HepG2 (cell line): Measurements from ENCODE around the gene BACE1-AS. TPM values are rescaled to one million over a fixed set of nuclear protein-coding genes. Genes with fewer than 3 reads are reported as not detected.

Experiments
- CHD4 ChIP-seq: fragments of 200-600 bp; sonication (generic); IDR thresholded peaks from 2 replicates; pipeline ENCODE4 v1.7.0; 2017; ENCODE audit warnings: mild to moderate bottlenecking, low read length, borderline replicate concordance
- FOXM1 ChIP-seq: sonication (generic); formaldehyde crosslinking; IDR thresholded peaks from 2 replicates; pipeline ENCODE4 v1.5.0; 2020; ENCODE audit warnings: missing genetic modification reagents
- NR2C2 ChIP-seq: sonication (generic); formaldehyde crosslinking; IDR thresholded peaks from 2 replicates; pipeline ENCODE4 v1.4.0; 2020; ENCODE audit warnings: missing genetic modification reagents, mild to moderate bottlenecking, moderate library complexity, borderline replicate concordance
- POGZ ChIP-seq: sonication (generic); formaldehyde crosslinking; IDR thresholded peaks from 2 replicates; pipeline ENCODE4 v1.4.0; 2020; ENCODE audit warnings: mild to moderate bottlenecking, missing genetic modification reagents
- POLR2G ChIP-seq: fragments of 200-400 bp; formaldehyde crosslinking; IDR thresholded peaks from 2 replicates; pipeline ENCODE4 v1.6.1; 2018; ENCODE audit warnings: mild to moderate bottlenecking, low read depth, low read length, moderate library complexity
- RFX5 ChIP-seq: IDR thresholded peaks from 2 replicates; pipeline ENCODE4 v1.6.1; 2011; ENCODE audit warnings: low read depth, low read length, improper control_type of control experiment
- SRSF9 ChIP-seq: fragments of 200-400 bp; formaldehyde crosslinking; IDR thresholded peaks from 2 replicates; pipeline ENCODE4 v1.6.1; 2018; ENCODE audit warnings: borderline replicate concordance, mild to moderate bottlenecking, low read depth, low read length; ENCODE audit not compliant: insufficient read depth, poor library complexity, severe bottlenecking
- ZGPAT ChIP-seq: IDR thresholded peaks from 2 replicates; pipeline ENCODE4 v1.6.1; 2016; ENCODE audit warnings: mild to moderate bottlenecking
- ZNF782 ChIP-seq: sonication (generic); formaldehyde crosslinking; IDR thresholded peaks from 2 replicates; pipeline ENCODE4 v1.4.0; 2020; ENCODE audit warnings: missing genetic modification reagents, mild to moderate bottlenecking, borderline replicate concordance
- polyA plus RNA-seq, 8 experiments: library from polyadenylated mRNA; depleted of rRNA in 3 of 8; stranded (reverse) in 7 of 8; unstranded in 1 of 8; fragments of >200 nt; fragmentation: Illumina TruSeq in 4 of 8; extraction: Trizol in 4 of 8; gene quantifications; 2 replicates each; pipeline versions ENCODE4 v1.2.1 to v1.2.3, GENCODE V29; 2011 to 2016; ENCODE audit warnings: low read depth in 4 of 8, missing spikeins in 1 of 8, mixed read lengths in 1 of 8; ENCODE audit not compliant: insufficient read depth in 1 of 8
- total RNA-seq, 5 experiments: library from RNA; depleted of rRNA; stranded (reverse); fragments of >200 nt; fragmentation: Illumina TruSeq; extraction: Trizol; gene quantifications; 2 replicates each; pipeline ENCODE4 v1.2.3, GENCODE V29; 2016; ENCODE audit warnings: low read depth in 1 of 5
- TF ChIP-seq, protein P1 (sequence below): sonication (generic); formaldehyde crosslinking; IDR thresholded peaks from 2 replicates; pipeline ENCODE4 v1.5.0; 2020; ENCODE audit warnings: mild to moderate bottlenecking, missing genetic modification reagents, borderline replicate concordance
- TF ChIP-seq, protein P2 (sequence below): sonication (generic); formaldehyde crosslinking; IDR thresholded peaks from 2 replicates; pipeline ENCODE4 v1.5.0; 2020; ENCODE audit warnings: missing genetic modification reagents
- TF ChIP-seq, protein P3 (sequence below): sonication (generic); formaldehyde crosslinking; IDR thresholded peaks from 2 replicates; pipeline ENCODE4 v1.5.0; 2020; ENCODE audit warnings: mild to moderate bottlenecking, missing genetic modification reagents, borderline replicate concordance
- TF ChIP-seq, protein P4 (sequence below): sonication (generic); formaldehyde crosslinking; IDR thresholded peaks from 2 replicates; pipeline ENCODE4 v1.5.1; 2020; ENCODE audit warnings: missing genetic modification reagents, mild to moderate bottlenecking, borderline replicate concordance
- TF ChIP-seq, protein P5 (sequence below): IDR thresholded peaks from 2 replicates; pipeline ENCODE4 v1.6.1; 2016; ENCODE audit warnings: low read depth, borderline replicate concordance
- TF ChIP-seq, protein P6 (sequence below): sonication (generic); formaldehyde crosslinking; IDR thresholded peaks from 2 replicates; pipeline ENCODE4 v1.8.0; 2022; ENCODE audit warnings: mild to moderate bottlenecking, missing genetic modification reagents, moderate library complexity

The BACE1-AS gene
- total and polyA plus RNA-seq, 2 of the 13 experiments (the other 11 are each of a cell fraction or from before 2014, with no cell fraction given): 2.0 to 3.9 TPM

DNA sequence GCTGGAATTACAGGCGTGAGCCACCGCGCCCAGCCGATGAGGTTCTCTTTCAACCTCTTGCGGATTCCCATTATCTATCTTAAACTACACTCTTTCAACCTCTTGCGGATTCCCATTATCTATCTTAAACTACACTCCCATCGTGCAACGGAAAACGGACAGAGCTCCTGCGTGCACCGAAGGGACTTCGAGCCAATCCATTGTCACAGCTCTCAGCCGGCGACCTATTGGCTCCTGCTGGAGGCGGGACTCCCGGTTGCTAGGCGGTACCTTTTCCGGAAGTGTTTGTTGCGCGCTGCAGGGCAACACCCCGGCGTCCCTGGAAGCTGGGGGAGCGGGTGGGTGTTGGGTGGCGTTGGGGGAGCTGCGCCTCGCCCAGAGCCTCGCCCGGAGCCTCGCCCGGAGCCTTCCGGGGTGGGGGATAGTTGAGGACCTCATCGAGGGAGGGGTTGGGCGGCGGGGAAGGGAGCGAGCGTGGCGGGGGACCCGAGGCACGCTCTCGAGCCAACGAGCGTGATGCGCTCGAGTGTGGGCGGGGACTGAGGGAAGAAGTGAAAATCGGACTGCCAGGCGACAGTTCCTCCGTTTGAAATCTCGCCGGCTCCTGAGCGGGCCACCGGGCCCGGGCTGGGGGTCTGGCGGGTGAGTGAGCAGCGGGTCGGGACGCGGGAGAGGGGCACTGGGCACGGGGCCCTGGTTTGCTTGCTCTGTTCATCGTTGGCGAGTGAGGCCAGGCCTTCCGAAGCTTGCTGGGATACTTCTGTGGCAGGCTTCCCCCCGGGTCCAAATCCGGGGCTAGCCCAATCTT is 36.6 kb downstream of the BACE1-AS start, which contains the start of gene CEP164 (continued):
- TF ChIP-seq ZGPAT (CRISPR knock-in tag) (peak; percentile 31), POLR2G (peak; percentile 83), FOXM1 (CRISPR knock-in tag) (no peak), NR2C2 (peak; percentile 90), ZNF782 (0 out of 2 replicates have a peak, but pooled peaks have one; percentile 24), RFX5 (peak; percentile 92), SRSF9 (no peak), POGZ (CRISPR knock-in tag) (peak; percentile 40; the same call in 1 of the 2 replicates), CHD4 (peak; percentile 67)
- TF ChIP-seq, protein P1, sequence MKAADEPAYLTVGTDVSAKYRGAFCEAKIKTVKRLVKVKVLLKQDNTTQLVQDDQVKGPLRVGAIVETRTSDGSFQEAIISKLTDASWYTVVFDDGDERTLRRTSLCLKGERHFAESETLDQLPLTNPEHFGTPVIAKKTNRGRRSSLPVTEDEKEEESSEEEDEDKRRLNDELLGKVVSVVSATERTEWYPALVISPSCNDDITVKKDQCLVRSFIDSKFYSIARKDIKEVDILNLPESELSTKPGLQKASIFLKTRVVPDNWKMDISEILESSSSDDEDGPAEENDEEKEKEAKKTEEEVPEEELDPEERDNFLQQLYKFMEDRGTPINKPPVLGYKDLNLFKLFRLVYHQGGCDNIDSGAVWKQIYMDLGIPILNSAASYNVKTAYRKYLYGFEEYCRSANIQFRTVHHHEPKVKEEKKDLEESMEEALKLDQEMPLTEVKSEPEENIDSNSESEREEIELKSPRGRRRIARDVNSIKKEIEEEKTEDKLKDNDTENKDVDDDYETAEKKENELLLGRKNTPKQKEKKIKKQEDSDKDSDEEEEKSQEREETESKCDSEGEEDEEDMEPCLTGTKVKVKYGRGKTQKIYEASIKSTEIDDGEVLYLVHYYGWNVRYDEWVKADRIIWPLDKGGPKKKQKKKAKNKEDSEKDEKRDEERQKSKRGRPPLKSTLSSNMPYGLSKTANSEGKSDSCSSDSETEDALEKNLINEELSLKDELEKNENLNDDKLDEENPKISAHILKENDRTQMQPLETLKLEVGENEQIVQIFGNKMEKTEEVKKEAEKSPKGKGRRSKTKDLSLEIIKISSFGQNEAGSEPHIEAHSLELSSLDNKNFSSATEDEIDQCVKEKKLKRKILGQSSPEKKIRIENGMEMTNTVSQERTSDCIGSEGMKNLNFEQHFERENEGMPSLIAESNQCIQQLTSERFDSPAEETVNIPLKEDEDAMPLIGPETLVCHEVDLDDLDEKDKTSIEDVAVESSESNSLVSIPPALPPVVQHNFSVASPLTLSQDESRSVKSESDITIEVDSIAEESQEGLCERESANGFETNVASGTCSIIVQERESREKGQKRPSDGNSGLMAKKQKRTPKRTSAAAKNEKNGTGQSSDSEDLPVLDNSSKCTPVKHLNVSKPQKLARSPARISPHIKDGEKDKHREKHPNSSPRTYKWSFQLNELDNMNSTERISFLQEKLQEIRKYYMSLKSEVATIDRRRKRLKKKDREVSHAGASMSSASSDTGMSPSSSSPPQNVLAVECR (CRISPR knock-in tag): peak; percentile 93
- TF ChIP-seq, protein P2, sequence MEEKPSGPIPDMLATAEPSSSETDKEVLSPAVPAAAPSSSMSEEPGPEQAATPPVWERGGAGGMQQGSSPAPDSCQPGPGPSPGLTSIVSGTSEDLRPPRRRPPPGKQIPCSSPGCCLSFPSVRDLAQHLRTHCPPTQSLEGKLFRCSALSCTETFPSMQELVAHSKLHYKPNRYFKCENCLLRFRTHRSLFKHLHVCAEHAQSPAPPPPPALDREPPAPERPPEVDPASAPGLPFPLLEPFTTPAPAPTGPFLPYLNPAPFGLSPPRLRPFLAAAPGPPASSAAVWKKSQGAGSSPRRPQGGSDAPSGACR (CRISPR knock-in tag): peak; percentile 21; the same call in 1 of the 2 replicates
- TF ChIP-seq, protein P3, sequence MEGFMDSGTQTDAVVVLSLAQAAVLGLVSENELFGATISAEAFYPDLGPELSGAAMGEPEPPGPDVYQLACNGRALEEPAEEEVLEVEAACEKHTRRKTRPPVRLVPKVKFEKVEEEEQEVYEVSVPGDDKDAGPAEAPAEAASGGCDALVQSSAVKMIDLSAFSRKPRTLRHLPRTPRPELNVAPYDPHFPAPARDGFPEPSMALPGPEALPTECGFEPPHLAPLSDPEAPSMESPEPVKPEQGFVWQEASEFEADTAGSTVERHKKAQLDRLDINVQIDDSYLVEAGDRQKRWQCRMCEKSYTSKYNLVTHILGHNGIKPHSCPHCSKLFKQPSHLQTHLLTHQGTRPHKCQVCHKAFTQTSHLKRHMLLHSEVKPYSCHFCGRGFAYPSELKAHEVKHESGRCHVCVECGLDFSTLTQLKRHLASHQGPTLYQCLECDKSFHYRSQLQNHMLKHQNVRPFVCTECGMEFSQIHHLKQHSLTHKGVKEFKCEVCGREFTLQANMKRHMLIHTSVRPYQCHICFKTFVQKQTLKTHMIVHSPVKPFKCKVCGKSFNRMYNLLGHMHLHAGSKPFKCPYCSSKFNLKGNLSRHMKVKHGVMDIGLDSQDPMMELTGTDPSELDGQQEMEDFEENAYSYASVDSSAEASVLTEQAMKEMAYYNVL: no peak
- TF ChIP-seq, protein P4, sequence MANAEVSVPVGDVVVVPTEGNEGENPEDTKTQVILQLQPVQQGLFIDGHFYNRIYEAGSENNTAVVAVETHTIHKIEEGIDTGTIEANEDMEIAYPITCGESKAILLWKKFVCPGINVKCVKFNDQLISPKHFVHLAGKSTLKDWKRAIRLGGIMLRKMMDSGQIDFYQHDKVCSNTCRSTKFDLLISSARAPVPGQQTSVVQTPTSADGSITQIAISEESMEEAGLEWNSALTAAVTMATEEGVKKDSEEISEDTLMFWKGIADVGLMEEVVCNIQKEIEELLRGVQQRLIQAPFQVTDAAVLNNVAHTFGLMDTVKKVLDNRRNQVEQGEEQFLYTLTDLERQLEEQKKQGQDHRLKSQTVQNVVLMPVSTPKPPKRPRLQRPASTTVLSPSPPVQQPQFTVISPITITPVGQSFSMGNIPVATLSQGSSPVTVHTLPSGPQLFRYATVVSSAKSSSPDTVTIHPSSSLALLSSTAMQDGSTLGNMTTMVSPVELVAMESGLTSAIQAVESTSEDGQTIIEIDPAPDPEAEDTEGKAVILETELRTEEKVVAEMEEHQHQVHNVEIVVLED (CRISPR knock-in tag): peak; percentile 83
- TF ChIP-seq, protein P5, sequence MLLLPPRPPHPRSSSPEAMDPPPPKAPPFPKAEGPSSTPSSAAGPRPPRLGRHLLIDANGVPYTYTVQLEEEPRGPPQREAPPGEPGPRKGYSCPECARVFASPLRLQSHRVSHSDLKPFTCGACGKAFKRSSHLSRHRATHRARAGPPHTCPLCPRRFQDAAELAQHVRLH: no peak
- TF ChIP-seq, protein P6, sequence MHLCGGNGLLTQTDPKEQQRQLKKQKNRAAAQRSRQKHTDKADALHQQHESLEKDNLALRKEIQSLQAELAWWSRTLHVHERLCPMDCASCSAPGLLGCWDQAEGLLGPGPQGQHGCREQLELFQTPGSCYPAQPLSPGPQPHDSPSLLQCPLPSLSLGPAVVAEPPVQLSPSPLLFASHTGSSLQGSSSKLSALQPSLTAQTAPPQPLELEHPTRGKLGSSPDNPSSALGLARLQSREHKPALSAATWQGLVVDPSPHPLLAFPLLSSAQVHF: 0 out of 2 replicates have a peak, but pooled peaks have one; percentile 55
